ENCODE measurements around the gene PDE4D. TPM values are rescaled to one million over a fixed set of nuclear protein-coding genes. Genes with fewer than 3 reads are reported as not detected.

PDE4D gene
- total RNA-seq, 4 donors from 2014 or later = 6.0 to 36.2 (median 10.0) TPM

GRCh38 chr5:59655693-59656309 lies 237.7 kb downstream of the PDE4D start:
- intact Hi-C loops (cut with DNase I) = no loop called here
- Histone ChIP-seq H3K4me1 (peaks cover 0 to 5% (median 0%) of the 10 kb centered on the region in 3 donors), H3K27me3 (no peaks in the 10 kb centered on the region), H3K27ac (no peak overlapping the region), H3K36me3 (no peaks in the 10 kb centered on the region), H3K4me3 (no peak overlapping the region), H3K9me3 (no peaks in the 10 kb centered on the region)
- no peak for DNase-seq
- 85 to 86% methylated on average over 3 of the region's 3 CpGs for WGBS, 2 donors
- TF ChIP-seq POLR2A (IDR thresholded peaks at IDR 0.05) = no peak
- no peak for TF ChIP-seq CTCF (IDR thresholded peaks at IDR 0.05)

DNA sequence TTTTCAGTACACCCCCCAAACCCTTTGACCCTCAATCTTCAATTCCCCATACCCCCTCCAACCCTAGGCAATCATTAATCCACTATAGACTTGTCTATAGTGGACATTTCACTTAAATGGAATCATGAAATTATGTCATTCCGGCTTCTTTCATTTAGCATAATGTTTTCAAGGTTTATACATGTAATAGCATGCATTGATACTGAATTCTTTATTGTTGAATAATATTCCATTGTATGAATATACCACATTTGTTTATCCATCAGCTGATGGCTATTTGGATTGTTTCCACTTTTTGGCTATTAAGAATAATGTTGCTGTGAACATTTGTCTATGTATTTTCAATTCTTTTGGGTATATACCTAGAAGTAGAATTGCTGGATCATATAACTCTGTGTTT lies 238.8 kb downstream of the PDE4D start:
- intact Hi-C loops (cut with DNase I) = no loop called here
- TF ChIP-seq CTCF (IDR thresholded peaks at IDR 0.05) (no peak), POLR2A (IDR thresholded peaks at IDR 0.05) (no peak)
- Histone ChIP-seq H3K27ac (no peak overlapping the region), H3K4me3 (no peak overlapping the region), H3K9me3 (no peaks in the 10 kb centered on the region), H3K4me1 (no peaks in the 10 kb centered on the region), H3K36me3 (no peaks in the 10 kb centered on the region), H3K27me3 (no peaks in the 10 kb centered on the region)
- no peak for DNase-seq
- WGBS, 2 donors = 85 to 94% methylated on average over 1 of the region's 1 CpG

GRCh38 chr5:59652449-59652848 lies 241.1 kb downstream of the PDE4D start:
- intact Hi-C loops (cut with DNase I) = no loop called here
- H3K4me1 ChIP-seq = no peaks in the 10 kb centered on the region
- TF ChIP-seq POLR2A (IDR thresholded peaks at IDR 0.05) = no peak
- no peak for TF ChIP-seq CTCF (IDR thresholded peaks at IDR 0.05)
- H3K27me3 ChIP-seq = no peaks in the 10 kb centered on the region
- 85 to 86% methylated on average over 2 of the region's 2 CpGs for WGBS, 2 donors
- no peak for DNase-seq
- H3K36me3 ChIP-seq = no peaks in the 10 kb centered on the region
- H3K27ac ChIP-seq = no peak overlapping the region
- H3K4me3 ChIP-seq = no peak overlapping the region
- no peaks in the 10 kb centered on the region for H3K9me3 ChIP-seq

GRCh38 chr5:59648949-59649921 lies 244.3 kb downstream of the PDE4D start:
- WGBS, 2 donors = 78 to 82% methylated on average over 8 of the region's 8 CpGs
- intact Hi-C loops (cut with DNase I) = no loop called here
- DNase-seq = no peak
- no peak overlapping the region for H3K4me3 ChIP-seq
- TF ChIP-seq POLR2A (IDR thresholded peaks at IDR 0.05) (no peak), CTCF (IDR thresholded peaks at IDR 0.05) (no peak)
- no peaks in the 10 kb centered on the region for H3K4me1 ChIP-seq
- no peaks in the 10 kb centered on the region for H3K9me3 ChIP-seq
- no peak overlapping the region for H3K27ac ChIP-seq
- no peaks in the 10 kb centered on the region for H3K27me3 ChIP-seq
- no peaks in the 10 kb centered on the region for H3K36me3 ChIP-seq

All from esophagus squamous epithelium (tissue), 5 donors.